Stimulated activated naive CD4-positive, alpha-beta T cell (primary cell): ENCODE results near the gene GTF2H1.
A peak's percentile ranks its signal among the peaks of the same experiment; 100 is the strongest.

Experiments
- DNase-seq, 6 experiments: peaks; one replicate each; lab custom pipeline; 2025; lab: John Stamatoyannopoulos, UW

GTF2H1 gene

GRCh38 chr11:18321969-18322711 lies at the start of gene GTF2H1, which contains the start of gene HPS5:
Gene GTF2H1, plus strand, starts transcription at chr11:18322567. Its CDS starts 10,508 bp downstream, at chr11:18333075.
Gene HPS5, minus strand, starts transcription at chr11:18322140. Its CDS starts 4,282 bp downstream, at chr11:18317858.
- peak; percentile 95 to 100 (median 98) for DNase-seq

GRCh38 chr11:18277565-18278271 lies 44.6 kb upstream of the GTF2H1 start:
- DNase-seq, result no peak

GRCh38 chr11:18280438-18281045 lies 41.8 kb upstream of the GTF2H1 start:
- no peak for DNase-seq

- no peak for DNase-seq
Measured at GRCh38 chr11:18282626-18283025, 39.7 kb upstream of the GTF2H1 start.

- DNase-seq, result no peak
Measured at GRCh38 chr11:18285841-18286240, 36.5 kb upstream of the GTF2H1 start.

- DNase-seq, result no peak
Measured at GRCh38 chr11:18288911-18289310, 33.5 kb upstream of the GTF2H1 start.

GRCh38 chr11:18294862-18295261 lies 27.5 kb upstream of the GTF2H1 start:
- DNase-seq, result no peak

GRCh38 chr11:18295316-18295715 lies 27.1 kb upstream of the GTF2H1 start:
- DNase-seq, result no peak

- no peak for DNase-seq
Measured at GRCh38 chr11:18299721-18300120, 22.6 kb upstream of the GTF2H1 start.

GRCh38 chr11:18304745-18305144 lies 17.6 kb upstream of the GTF2H1 start:
- DNase-seq, result no peak

GRCh38 chr11:18307461-18308139 lies 14.8 kb upstream of the GTF2H1 start:
- no peak for DNase-seq

- no peak for DNase-seq
Measured at GRCh38 chr11:18308242-18308641, 14.1 kb upstream of the GTF2H1 start.

- no peak for DNase-seq
Measured at GRCh38 chr11:18309691-18310090, 12.7 kb upstream of the GTF2H1 start.

- DNase-seq, result no peak
Measured at GRCh38 chr11:18310800-18311340, 11.5 kb upstream of the GTF2H1 start.

- no peak for DNase-seq
Measured at GRCh38 chr11:18312012-18312411, 10.4 kb upstream of the GTF2H1 start.

GRCh38 chr11:18312663-18313420 lies 9.5 kb upstream of the GTF2H1 start:
- no peak for DNase-seq

GRCh38 chr11:18313965-18314763 lies 8.2 kb upstream of the GTF2H1 start:
- no peak for DNase-seq

- no peak for DNase-seq
Measured at GRCh38 chr11:18314784-18315523, 7.4 kb upstream of the GTF2H1 start.

GRCh38 chr11:18315893-18316292 lies 6.5 kb upstream of the GTF2H1 start:
- DNase-seq, result no peak

GRCh38 chr11:18317551-18317950 lies 4.8 kb upstream of the GTF2H1 start:
- DNase-seq, result no peak
